Ishikawa (cell line): ENCODE measurements around the gene ZNF619.

Experiments used
- CEBPB ChIP-seq: IDR thresholded peaks from 2 replicates; pipeline ENCODE4 v1.6.1; 2012
- CREB1 ChIP-seq: IDR thresholded peaks from 2 replicates; pipeline ENCODE4 v1.6.1; 2012; ENCODE audit warnings: low read depth
- EP300 ChIP-seq: IDR thresholded peaks from 2 replicates; pipeline ENCODE4 v1.6.1; 2012; ENCODE audit warnings: borderline replicate concordance
- FOXM1 ChIP-seq: IDR thresholded peaks from 2 replicates; pipeline ENCODE4 v1.6.1; 2012; ENCODE audit warnings: low read depth, borderline replicate concordance
- NFIC ChIP-seq: IDR thresholded peaks from 2 replicates; pipeline ENCODE4 v1.6.1; 2012
- RAD21 ChIP-seq: IDR thresholded peaks from 2 replicates; pipeline ENCODE4 v1.6.1; 2012; ENCODE audit warnings: low read depth
- TAF1 ChIP-seq: IDR thresholded peaks from 2 replicates; pipeline ENCODE4 v1.6.1; 2012; ENCODE audit warnings: low read depth, mild to moderate bottlenecking
- TCF12 ChIP-seq: IDR thresholded peaks from 2 replicates; pipeline ENCODE4 v1.6.1; 2012; ENCODE audit warnings: low read depth
- TEAD4 ChIP-seq: IDR thresholded peaks from 2 replicates; pipeline ENCODE4 v1.6.1; 2012
- USF1 ChIP-seq: IDR thresholded peaks from 2 replicates; pipeline ENCODE4 v1.6.1; 2012
- YY1 ChIP-seq: IDR thresholded peaks from 2 replicates; pipeline ENCODE4 v1.6.1; 2012; ENCODE audit warnings: low read depth
- ZBTB7A ChIP-seq: IDR thresholded peaks from 2 replicates; pipeline ENCODE4 v1.6.1; 2012; ENCODE audit warnings: low read depth
- TF ChIP-seq, protein P1 (sequence below): IDR thresholded peaks from 2 replicates; pipeline ENCODE4 v1.6.1; 2012; ENCODE audit warnings: low read depth, mild to moderate bottlenecking
- TF ChIP-seq, protein P2 (sequence below): IDR thresholded peaks from 2 replicates; pipeline ENCODE4 v1.6.1; 2012

GRCh38 chr3:40516201-40516600 lies 39.3 kb downstream of the ZNF619 start:
- no peak for TF ChIP-seq NFIC
- TF ChIP-seq EP300 = no peak
- TF ChIP-seq TEAD4 = no peak
- TF ChIP-seq CEBPB = no peak
- TF ChIP-seq ZBTB7A = no peak
- TF ChIP-seq TAF1 = no peak
- TF ChIP-seq, protein P1, sequence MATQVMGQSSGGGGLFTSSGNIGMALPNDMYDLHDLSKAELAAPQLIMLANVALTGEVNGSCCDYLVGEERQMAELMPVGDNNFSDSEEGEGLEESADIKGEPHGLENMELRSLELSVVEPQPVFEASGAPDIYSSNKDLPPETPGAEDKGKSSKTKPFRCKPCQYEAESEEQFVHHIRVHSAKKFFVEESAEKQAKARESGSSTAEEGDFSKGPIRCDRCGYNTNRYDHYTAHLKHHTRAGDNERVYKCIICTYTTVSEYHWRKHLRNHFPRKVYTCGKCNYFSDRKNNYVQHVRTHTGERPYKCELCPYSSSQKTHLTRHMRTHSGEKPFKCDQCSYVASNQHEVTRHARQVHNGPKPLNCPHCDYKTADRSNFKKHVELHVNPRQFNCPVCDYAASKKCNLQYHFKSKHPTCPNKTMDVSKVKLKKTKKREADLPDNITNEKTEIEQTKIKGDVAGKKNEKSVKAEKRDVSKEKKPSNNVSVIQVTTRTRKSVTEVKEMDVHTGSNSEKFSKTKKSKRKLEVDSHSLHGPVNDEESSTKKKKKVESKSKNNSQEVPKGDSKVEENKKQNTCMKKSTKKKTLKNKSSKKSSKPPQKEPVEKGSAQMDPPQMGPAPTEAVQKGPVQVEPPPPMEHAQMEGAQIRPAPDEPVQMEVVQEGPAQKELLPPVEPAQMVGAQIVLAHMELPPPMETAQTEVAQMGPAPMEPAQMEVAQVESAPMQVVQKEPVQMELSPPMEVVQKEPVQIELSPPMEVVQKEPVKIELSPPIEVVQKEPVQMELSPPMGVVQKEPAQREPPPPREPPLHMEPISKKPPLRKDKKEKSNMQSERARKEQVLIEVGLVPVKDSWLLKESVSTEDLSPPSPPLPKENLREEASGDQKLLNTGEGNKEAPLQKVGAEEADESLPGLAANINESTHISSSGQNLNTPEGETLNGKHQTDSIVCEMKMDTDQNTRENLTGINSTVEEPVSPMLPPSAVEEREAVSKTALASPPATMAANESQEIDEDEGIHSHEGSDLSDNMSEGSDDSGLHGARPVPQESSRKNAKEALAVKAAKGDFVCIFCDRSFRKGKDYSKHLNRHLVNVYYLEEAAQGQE = no peak
- no peak for TF ChIP-seq RAD21
- TF ChIP-seq USF1 = no peak
- TF ChIP-seq, protein P2, sequence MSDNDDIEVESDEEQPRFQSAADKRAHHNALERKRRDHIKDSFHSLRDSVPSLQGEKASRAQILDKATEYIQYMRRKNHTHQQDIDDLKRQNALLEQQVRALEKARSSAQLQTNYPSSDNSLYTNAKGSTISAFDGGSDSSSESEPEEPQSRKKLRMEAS = no peak
- no peak for TF ChIP-seq CREB1
- TF ChIP-seq FOXM1 = no peak
- no peak for TF ChIP-seq TCF12
- no peak for TF ChIP-seq YY1
